VCaP (cell line): ENCODE measurements around the gene TST.
A peak's percentile ranks its signal among the peaks of the same experiment; 100 is the strongest.

Source experiments
- H3K27ac ChIP-seq: fragments of 450-650 bp; 2 replicates; pipeline ENCODE4 v1.5.1; 2017
- TF ChIP-seq, protein P1 (sequence below): fragments of 450-650 bp; conservative IDR thresholded peaks from 2 replicates; pipeline ENCODE4 v1.5.1; 2017; ENCODE audit warnings: mild to moderate bottlenecking, moderate library complexity

TST gene

DNA sequence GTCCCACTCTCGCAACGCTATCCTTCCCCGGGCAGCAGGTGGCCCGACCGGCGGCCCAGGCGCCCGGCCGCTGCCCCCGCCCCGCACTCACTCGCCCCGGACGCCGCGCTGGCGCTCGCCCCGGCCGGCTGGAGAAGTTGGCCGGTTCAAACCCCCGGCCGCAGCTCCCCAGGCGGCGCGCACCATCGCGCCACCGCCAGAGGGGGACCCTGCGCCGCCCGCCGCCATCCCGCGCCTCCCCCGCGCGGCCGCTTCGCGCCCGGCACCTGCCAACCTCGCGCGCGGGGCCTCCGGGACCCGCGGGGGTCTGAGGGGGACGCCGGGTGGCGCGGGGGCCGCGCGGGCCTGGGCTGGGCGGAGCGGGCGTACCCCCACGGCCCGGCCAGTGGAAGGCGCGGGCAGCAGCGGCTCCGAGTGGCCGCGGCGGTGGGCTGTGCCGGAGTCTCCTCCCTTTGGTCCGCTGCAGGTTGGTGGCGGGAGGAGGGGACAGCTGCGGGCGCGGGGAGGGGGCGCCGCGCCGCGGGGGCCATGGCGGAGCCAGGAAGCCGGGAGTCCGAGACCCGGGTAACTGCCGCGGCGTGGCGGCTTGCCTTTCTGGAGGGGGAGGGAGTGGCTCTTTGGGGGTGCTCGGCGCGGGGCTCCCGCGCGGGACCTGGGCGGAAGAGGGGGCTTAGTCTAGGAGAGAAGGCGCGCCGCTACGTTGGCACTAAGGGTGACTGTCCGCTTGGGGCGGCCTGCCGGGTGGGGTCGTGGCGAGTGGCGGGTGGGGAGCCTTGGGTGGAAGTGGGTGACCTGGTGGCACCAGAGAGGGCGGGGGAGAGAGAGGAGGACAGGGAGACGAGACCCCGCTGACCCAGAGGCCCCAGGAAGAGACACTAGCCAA is at the start of gene TST, which contains the start of gene MPST:
TSS of gene TST (minus strand) at position 139 of the 883 bp plus-strand sequence. CDS start 715 bp downstream, outside the sequence.
TSS of gene MPST (plus strand) at position 434 of the 883 bp plus-strand sequence. CDS start at position 529, 95 bp downstream.
- H3K27ac ChIP-seq = peak within 1 kb of the TSS; percentile 96
- TF ChIP-seq, protein P1, sequence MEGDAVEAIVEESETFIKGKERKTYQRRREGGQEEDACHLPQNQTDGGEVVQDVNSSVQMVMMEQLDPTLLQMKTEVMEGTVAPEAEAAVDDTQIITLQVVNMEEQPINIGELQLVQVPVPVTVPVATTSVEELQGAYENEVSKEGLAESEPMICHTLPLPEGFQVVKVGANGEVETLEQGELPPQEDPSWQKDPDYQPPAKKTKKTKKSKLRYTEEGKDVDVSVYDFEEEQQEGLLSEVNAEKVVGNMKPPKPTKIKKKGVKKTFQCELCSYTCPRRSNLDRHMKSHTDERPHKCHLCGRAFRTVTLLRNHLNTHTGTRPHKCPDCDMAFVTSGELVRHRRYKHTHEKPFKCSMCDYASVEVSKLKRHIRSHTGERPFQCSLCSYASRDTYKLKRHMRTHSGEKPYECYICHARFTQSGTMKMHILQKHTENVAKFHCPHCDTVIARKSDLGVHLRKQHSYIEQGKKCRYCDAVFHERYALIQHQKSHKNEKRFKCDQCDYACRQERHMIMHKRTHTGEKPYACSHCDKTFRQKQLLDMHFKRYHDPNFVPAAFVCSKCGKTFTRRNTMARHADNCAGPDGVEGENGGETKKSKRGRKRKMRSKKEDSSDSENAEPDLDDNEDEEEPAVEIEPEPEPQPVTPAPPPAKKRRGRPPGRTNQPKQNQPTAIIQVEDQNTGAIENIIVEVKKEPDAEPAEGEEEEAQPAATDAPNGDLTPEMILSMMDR = peak; percentile 25; the same call in 1 of the 2 replicates

DNA sequence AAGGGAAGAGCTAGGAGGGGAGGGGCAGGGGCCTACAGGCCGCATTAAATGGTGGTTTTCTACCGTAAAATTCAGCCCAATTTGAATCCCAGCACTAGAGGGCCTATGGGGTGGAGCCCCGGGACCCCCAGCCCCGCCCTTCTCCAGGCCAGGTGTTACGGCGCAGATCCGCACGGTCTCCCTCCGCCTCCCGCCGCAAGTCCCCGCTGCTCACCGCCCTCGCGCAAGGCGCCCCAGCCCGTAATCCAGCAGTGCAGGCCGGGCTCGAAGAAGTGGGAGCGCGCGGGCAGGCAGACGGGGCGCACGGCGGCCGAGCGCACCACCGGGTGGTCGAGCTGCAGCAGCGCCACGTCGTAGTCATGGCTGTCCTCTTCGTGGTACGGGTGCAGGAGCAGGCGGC is 49.6 kb upstream of the TST start:
- TF ChIP-seq, protein P1 = no peak
- no peak overlapping the region for H3K27ac ChIP-seq

DNA sequence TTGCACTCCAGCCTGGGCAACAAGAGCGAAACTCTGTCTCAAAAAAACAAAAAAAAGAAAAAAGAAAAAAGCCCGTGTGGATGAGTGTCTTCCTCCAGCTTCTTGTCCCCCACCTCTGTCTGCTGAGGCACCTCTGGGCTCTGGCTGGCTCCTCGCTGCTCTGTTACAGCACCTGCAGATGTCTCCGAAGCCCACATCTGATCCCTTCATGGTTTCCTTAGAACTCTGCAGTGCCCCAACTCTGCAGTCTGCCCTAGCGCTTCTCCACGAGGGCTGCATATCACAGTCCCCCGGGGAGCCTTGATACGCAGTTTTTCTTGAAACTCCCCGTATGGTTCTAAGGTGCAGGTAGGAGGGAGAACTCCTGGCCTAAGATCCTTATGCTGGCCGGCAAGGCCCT is 48.2 kb upstream of the TST start:
- TF ChIP-seq, protein P1 = no peak

DNA sequence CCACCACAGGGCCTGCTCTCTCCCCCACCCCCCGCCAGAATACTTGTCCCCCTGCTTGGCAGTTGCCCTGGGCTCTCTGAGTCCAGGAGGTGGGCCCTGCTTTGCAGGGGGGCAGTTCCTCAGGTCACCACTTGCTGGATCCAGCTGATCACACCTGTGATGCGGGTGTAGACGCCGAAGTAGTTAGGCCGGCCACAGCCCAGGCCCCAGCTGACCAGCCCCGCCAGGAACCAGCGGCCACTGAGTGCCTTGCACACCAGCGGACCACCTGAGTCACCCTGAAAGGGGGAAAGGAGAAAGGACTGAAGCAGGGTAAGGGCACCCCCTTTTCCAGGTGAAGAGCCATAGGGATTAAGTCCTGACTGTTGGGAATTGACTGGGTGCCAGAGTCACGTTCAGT is 46.7 kb upstream of the TST start:
- no peak overlapping the region for H3K27ac ChIP-seq
- TF ChIP-seq, protein P1 = no peak

More for the DNA sequence above, 48.2 kb upstream of the TST start:
- no peak overlapping the region for H3K27ac ChIP-seq

DNA sequence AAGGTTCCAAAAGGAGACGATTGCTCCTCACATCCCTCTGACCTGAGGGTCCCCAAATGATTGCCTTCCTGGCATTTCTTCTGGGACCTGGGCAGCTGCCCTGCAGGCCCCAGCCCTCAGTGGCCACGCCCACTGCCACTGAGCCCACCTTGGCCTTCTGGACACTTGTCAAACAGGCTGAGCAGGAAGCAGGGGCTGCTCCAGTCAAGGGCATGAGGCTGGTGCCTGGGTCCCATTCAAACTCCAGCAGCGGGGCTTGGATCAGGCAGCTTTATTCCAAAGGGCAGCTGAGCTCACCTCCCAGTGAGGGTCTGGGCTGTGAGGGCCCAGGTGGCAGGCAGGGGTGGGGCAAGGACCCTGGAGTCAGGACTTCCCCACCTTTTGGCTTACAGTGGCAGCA is 45.9 kb upstream of the TST start:
- TF ChIP-seq, protein P1 = no peak
- no peak overlapping the region; the same call in 1 of the 2 replicates for H3K27ac ChIP-seq

DNA sequence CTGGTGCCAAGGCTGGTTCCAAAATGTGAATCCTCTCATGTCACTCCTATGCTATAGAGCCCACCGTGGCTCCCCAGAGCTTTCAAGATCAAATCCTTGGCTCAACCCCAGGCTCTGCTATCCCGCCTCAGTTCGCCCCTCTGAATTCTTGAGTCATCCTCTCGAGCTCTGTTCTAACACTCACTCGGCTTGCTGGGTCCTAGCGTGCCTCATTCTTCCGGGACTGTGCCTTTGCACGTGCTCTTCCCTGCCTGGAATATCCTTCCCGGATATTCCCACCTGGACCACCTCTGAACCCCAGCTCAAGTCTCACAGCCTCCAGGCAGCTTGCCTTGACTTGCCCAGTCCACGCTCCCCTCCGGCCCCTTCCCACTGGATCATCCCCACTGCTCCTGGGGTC is 45.3 kb upstream of the TST start:
- no peak overlapping the region for H3K27ac ChIP-seq
- TF ChIP-seq, protein P1 = no peak
